Uterus (tissue), 2 donors: ENCODE results near the gene MYL11.

Experiments used
- CTCF ChIP-seq, 4 experiments: fragments of 200-600 bp in 2 of 4; fragments of 450-650 bp in 2 of 4; sonication (generic) in 2 of 4; IDR thresholded peaks; one replicate each; pipeline ENCODE4 v1.5.1; 2016 to 2019; ENCODE audit warnings: antibody characterized with exemption in 4 of 4, mild to moderate bottlenecking in 2 of 4, moderate library complexity in 1 of 4
- POLR2A ChIP-seq, 2 donors: fragments of 450-650 bp; IDR thresholded peaks; one replicate each; pipeline ENCODE4 v1.6.1; 2016; ENCODE audit warnings: antibody characterized with exemption in 2 of 2, mild to moderate bottlenecking in 1 of 2, moderate library complexity in 1 of 2

- TF ChIP-seq POLR2A (IDR thresholded peaks at IDR 0.05) (no peak), CTCF (IDR thresholded peaks at IDR 0.05) (no peak)
Observed at GRCh38 chr16:30382111-30382881, 7.7 kb downstream of the MYL11 start, which contains the start of gene SEPTIN1.
